Forelimb muscle (tissue), 1 donor: ENCODE data around the gene GFRA1. TPM values are rescaled to one million over a fixed set of nuclear protein-coding genes. Genes with fewer than 3 reads are reported as not detected.
A peak's percentile ranks its signal among the peaks of the same experiment; 100 is the strongest.

Experiments
- DNase-seq: peaks from one replicate; pipeline ENCODE4 v3.0.0-alpha.2; 2013; ENCODE audit warnings: low read depth
- polyA plus RNA-seq: library from polyadenylated mRNA; unstranded; fragments of 120-200 nt; gene quantifications from one replicate; pipeline ENCODE4 v1.2.1, GENCODE V29; 2013; ENCODE audit not compliant: insufficient read length

GFRA1 gene
- polyA plus RNA-seq, 1 donor, result 22.2 TPM

DNA sequence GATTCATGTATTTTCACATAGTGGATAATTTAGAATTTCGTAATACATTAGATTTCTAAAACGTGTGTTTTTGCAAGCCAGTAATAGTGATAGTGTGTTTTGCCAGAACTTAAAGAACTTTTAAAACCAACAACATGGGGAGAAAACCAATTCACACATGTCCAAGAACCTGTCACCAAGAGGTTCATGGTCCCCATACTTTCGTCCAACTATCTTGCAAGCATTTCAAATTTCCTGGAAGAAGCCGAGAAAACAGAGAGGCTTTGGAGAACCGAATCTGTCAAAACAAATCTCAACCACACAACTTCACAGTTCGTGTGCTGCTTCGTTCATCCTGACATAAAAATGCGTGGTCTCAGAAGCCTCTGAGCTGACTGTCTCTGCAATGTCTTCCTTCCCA is 31.9 kb downstream of the GFRA1 start:
- peak; percentile 77 for DNase-seq

DNA sequence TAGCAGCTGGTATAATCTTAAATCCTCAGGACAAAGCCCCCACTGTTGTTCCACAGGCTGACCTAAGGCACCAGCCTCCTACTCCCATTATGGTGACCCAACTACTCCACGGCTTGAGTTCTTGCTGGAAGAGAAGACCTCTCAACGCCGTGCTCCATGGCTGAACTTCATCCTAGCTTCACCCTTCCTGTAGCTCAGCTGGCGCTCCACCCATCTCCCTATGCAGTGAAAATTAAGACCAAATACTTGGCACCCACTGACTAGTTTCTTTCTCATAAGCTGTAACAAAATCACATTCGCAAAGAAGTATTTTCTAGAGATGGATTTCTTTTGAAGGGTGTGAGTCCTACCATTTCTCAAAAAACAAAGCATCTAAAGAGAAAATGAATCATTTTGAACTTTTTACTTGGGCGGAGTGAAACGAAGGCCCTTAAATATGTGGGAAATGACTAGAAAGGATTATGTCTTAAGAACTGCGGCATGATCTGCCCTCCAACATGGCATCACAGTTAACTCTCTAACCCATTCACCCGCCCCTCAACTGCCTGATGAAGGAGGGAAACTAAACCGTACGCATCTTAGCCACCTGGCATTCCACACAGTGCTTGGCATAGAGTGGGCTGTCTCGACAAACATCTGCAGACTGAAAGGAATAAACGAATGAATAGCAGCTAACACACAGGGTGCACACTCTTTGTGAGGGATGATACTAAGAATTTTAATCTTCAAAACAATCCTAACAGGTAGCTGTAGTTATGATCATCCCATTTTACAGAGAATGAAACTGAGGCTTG is 32.7 kb downstream of the GFRA1 start:
- DNase-seq, result no peak

DNA sequence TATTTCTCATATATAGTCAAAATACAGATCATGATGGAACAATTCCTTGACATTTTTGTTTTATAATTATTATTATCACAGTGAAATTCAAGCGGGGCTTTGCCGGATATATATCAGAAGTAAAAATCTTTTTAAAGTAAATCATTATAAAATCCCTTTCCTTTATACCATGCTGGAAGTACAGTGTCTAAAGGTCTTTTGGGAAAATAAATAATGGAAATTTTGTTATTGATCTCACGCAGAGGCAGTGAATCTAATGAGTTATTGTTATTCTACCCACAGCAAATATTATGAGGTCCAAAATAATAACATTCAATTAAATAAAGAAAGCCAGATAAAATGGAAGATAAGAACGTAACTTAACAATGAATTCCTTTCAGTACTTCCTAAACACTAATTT is 33.8 kb downstream of the GFRA1 start:
- DNase-seq, result no peak

DNA sequence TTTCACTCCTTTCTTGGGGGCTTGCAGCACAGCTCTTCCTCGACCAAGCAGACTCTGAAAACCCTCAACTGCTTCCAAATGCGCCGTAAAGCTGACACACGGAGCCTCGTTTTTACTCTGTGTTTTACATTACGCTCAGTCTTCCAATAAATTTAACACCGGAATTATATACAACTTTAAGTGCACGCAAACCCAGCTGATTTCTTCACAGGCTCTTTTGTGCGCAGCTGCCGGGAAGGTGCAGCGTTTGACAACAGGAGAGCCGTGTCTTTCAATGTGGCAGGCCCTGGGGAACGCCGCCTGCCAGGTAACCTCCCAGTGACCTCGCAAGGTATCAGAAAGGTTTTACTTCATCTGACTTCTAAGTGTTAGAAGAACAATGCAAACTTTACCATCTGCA is 35.0 kb downstream of the GFRA1 start:
- DNase-seq, result no peak

DNA sequence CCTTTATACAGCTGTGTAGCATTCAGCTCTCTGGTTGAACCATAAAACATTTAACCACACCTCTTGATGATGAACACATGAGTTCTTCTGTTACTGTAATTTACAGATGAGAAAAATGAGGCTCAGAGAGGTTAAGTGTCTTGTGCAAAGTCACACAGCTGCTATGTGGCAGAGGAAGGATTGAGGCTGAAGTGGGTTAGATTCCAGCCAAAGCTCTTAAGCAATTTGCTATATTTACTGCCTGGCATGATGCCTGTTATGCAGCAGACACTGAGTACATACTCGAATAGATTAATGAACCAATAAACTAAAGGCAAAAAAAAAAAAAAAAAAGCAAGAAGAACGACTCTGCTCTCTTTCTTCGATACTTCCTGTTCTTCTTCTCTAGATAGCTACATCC is 35.7 kb downstream of the GFRA1 start:
- DNase-seq, result no peak

DNA sequence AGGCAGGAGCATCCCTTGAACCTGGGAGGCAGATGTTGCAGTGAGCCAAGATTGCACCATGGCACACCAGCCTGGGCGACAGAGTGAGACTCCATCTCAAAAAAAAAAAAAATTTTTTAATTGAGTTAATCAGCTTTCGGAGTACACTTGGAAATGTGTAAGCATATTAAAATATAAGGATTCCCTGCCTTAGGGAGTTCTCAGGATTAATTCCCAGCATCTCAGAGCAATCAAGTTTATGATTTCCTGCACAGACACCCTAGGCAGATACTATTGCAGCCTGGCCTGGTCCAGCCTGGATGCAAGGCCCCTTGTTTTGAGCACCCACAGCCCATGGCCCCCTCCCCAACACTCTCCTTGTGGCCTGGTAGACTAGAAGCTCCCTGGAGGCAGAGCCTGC is 39.8 kb downstream of the GFRA1 start:
- no peak for DNase-seq

DNA sequence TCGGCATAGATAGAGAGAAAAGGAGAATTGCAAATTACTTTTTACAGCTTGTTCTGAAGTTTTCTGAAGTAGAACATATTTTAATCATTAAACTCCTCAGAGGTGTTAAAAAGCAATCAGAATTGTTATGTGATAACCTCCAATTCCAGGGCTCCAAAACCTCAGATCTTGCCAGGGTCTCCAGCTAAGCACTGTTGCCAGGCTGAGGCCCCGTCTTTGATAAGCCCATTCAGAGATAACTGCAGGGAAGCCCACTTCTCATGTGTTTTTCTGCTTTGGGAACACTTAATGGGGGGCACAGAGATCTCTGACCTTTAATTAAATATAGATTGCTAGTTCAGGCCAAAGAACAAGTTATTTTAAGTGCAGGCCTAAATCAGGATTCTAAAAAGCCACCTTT is 40.4 kb downstream of the GFRA1 start:
- no peak for DNase-seq

DNA sequence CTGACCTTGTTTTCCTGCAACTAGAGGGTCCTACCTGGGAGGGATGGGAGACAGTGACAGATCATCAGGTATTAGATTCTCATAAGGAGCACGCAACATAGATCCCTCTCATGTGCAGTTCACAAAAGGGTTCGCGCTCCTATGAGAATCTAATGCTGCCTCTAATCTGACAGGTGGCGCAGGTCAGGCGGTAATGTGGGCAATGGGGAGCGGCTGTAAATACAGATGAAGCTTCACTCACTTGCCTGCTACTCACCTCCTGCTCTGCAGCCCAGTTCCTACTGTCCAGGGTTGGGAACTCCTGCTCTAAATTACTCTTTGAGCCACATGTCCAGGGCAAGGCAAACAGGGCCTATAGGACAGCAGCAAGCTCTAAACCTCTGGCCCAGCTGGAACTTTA is 46.2 kb downstream of the GFRA1 start:
- DNase-seq, result no peak

DNA sequence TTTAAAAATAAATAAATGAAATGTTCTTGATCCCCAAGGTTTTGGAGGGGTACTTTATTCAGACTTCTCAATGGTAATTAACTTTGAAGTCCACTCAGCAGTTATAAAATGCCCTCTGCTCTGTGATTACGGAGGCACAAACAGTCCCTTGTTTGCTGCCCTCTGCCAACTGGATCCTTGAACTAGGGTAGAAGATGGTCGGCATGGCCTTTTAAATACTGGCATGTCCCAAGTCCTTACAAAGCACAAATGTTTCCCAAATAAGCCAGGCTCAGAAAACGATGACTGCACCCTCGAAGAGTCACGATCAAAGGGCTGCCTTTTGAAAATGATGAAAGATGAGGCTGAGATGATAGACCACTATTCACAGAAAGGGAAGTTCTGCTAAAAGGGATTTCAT is 47.0 kb downstream of the GFRA1 start:
- no peak for DNase-seq

DNA sequence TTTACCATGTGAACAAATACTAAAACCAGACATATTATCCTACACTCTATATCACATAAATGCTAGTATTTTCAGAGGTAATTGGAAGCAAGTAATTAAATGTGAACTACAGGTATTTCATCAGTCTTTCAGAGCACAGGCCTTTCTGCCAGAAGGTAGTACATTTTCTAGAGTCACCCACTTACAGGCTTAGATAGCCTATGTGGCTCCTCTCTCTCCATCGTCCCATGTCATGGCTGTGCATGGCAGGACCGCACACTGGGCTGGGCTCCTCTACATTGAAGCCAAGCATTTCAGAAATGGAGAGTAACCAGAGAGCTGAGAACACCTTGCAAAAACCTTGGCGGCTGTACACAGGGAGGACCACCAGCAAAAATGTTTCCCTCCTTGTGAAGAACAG is 49.7 kb downstream of the GFRA1 start:
- no peak for DNase-seq

DNA sequence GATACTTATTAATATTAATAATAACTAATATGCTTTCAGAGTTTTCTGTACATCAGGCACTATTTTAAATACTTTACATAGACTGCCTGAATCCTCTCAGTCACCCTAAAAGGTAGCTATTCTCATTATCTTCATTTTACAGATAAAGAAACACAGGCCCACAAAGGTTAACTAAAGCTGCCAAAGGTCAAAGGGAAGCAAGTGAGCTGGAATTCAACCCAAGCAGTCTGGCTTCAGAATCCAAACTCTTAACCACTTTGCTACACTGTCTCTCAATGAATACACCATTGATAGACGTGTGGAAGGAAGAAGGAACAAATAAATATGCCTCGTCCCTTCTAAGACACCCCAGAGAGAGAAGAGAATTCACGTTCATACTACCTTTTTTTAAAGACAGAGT is 52.0 kb downstream of the GFRA1 start:
- DNase-seq, result no peak

DNA sequence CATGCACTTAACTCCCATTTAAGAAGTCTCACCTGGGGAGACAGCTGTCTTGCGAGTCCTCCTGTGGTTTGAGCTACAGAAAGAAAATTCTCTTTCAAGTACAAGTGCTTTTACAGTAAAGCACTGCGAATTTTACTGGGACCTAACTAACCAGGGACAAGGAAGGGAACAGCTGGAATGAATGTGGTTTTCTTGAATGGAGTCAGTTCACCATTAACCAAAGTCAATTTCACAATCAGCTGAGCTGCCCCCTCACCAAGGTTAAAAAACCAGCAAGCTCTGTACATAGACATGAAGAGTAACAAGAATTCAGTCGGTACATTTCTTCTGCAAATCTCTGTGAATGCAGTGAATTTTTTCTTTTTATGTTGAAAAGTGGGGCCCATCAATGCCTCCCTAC is 56.3 kb downstream of the GFRA1 start:
- no peak for DNase-seq

DNA sequence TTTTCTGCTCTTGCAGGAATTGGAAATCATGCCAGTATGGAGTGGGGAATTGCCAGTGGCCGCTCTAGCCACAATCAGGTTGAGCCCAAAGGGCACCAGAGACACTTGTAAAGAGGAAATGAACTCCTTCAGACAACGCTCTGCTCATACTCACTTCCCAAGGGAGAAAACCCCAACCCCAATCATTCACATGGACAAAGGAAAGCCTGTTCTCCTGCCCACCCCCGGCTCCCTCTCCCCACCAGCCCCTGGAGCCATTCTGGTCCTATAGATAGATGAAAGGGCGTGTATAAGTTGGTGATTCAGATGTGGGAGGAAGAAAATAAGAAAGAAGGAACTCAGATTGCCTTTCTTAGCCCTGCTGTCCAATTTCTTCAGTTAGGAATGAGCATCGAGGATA is 57.4 kb downstream of the GFRA1 start:
- DNase-seq, result no peak

DNA sequence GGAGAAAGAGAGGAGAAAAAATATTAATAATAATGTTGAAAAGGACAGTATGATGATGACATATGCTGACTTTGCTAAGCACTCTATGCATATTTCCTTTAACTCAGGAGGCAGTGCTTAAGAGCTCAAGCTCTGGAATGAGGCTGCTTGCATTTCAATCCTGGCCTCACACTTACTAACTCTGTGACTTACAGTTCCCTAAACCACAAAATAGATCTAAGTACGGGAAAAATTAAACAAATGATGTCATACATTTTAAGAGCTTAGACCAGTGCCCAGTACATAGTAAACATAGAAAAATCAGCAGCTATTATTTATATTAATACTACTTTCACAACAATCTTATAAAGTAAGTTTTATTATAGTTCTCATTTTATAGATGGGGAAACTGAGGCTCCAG is 61.3 kb downstream of the GFRA1 start:
- DNase-seq, result no peak

DNA sequence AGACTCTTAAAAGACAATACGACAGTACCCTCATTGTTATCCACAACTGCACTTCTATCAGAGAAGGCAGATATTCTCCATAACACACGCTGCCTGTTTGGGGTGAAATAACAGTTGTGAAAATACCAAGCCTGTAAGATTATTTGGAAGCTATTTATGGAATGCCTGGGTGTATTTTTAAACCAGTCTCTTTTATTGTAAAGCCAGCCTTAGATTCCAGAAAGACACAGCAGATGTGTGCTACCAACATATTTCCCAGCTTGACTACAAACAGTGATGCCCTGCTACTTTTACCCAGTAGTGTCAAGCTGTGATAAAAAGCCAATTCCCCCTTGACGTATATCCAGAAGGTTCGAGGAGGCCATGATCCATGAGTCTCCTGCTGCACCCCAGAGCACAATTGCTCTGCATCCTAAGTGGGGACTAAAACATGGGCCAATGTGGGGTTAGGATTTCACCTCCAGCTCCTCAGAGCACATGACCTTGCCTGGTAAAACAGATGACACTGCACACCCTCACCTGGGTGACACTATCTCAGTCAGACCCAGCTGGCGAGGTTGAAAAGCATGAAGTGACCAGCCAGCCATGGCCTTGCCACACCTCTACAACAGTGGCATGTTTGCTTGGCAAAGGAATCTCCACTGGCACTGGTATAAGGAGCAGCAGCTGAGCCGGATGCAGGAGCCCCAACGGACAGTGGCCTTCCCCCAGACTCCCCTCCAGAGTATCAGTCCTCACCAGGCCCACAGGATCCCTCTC is 62.2 kb downstream of the GFRA1 start:
- no peak for DNase-seq

DNA sequence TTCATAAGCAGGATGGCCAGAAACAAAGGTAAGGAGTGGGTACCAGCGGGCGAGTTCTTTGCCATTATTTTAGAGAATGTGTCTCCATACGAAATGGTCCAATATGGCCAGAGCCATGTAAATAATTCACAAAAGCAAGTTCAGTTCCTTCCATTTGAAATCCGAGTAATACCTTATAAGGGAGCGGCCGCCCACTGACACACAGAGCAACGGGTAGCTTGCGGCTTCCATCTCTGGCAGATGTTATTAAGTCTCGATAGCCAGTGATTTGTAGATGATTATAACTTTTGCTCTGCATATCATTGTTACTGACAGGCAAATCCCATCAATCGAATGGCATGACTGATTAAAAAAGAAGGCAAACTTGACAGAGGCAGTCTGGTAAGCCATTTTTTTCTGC is 63.2 kb downstream of the GFRA1 start:
- no peak for DNase-seq

DNA sequence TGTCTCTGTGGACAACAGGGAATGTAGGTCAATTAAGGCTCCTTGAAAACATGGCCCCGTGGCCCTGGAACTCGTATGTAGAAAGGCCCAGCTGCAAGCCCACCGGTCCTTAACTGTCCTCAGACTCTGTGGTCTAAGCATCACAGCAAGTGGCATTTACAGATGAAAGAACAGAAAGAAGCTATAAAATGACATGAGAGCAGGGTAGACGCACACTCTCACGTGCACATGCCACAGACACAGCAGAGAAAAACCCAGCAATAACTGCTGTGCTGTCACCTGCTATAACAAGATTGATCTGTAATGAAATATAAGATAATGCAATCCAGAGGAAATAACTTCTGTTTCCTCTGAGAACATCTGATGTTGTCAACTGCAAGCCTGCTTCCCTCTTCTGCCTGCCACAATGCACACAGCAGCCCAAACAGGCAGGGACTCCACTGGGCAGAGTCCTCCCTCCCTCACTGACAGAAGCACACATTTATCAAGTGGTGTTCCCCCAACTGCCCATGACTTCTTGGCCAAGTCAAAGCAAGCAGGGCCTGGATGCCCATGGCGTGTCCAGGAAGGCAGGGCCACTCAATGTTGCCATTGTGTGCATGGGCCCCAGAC is 63.9 kb downstream of the GFRA1 start:
- DNase-seq, result no peak

DNA sequence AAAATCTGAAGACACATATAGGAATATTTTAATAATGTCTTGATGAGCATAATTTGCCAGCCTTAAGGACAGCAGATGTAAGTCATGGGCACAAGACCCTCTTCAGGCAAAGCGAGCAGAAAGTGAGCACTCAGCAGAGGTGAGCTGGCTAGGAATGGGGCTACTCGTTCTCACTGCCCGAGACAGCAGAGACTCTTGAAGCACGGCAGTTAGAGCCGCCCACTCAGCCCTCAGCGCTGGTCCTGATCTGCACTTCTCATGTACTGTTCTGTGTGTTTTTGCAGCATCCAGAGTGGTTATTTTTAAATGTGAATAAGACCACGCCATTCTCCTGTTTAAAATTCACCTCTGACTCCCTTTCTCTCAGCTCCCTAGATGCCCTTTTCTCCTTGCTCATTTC is 65.3 kb downstream of the GFRA1 start:
- DNase-seq, result no peak

DNA sequence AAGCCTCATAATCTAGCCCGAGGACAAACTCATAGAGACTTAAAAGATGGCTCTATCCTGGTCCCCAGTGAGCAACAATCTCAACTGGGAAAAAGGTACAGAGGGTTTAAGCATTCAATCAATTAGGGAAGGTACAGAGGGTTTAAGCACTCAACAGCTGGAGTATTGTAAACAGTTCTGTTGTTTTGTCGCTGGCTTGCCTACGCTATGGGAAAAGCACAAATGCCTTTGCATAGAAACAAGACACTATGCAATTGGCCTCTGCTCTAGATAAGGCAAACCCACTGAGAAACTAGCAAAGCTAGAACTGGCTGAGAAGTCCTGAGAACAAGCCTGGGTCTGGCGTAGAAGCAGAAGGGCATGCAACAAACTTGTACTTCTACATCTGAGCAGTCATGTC is 69.3 kb downstream of the GFRA1 start:
- DNase-seq, result no peak

DNA sequence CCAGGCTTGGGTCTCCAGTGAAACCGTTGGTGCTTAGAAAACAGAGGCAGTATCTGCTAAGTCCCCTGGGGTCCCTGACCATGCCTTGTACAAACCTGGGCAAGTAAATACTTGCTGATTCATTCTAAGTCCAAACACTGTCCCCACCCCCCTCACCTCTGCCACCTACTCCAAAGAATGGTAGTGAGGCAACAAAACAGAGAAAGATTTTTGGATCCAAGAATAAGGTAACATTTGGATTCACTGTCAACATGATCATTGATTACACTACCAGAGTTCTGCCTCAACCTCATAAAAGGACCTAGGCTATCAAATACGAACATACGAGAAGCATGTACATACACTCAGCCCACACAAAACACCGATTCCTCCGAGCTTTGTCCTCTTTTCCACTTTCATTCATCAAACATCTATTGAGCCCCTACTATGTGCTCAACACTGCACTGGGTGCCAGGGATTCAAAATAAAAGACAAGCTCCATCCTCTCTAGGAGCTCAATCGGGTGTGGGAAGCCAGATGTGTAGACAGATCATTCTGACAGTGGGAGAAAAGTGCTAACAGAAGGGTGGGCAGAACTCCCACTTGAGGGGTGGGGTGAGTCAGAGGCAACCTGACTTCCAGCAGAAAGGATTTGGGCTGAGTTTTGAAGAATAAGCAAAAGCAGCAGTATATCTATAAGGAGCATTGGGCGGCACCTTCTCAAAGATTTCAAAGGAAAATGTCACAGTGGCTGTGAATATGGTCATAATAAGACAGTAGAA is 71.2 kb downstream of the GFRA1 start:
- DNase-seq, result no peak

DNA sequence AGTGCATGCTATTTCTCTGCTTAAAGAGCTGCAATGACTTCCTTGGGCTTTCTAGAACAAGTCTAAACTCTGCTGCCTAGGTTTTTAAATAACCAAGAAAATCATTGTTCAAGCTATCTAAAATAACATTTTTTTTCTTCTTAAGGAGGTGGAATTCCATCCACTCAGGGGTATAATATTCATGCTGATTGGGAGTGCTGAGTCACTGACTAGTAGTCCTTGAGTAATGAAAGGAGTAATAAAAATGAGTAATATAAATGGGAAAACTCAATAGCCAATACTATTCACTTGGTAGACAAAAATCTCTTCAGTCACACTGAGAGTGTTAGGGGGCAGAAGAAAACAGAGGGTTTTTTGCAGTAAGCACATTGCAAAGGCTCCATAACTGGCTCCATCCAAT is 72.0 kb downstream of the GFRA1 start:
- no peak for DNase-seq

DNA sequence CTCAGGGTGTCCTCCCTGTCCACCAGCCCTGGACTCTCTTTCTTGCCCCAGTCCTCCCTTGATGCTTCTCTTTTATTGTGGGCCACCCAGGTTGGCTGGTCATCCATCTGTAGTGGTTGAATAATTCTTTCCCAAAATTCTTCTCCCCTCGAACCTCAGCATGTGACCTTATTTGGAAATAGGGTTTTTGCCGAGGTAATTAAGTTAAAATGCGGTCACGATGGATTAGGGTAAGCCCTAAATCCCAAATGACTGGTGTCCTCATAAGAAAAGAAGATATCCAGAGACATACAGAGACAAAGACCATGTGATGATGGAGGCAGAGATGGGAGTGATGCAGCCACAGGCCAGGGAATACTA is 74.3 kb downstream of the GFRA1 start:
- DNase-seq, result no peak
